ENCODE measurements around the gene THTPA.

THTPA gene

GRCh38 chr14:23570806-23571483 is 14.9 kb downstream of the THTPA start:
- TF ChIP-seq CEBPB (IDR thresholded peaks at IDR 0.05) = no peak
- TF ChIP-seq, protein P1, sequence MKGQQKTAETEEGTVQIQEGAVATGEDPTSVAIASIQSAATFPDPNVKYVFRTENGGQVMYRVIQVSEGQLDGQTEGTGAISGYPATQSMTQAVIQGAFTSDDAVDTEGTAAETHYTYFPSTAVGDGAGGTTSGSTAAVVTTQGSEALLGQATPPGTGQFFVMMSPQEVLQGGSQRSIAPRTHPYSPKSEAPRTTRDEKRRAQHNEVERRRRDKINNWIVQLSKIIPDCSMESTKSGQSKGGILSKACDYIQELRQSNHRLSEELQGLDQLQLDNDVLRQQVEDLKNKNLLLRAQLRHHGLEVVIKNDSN (IDR thresholded peaks at IDR 0.05) = no peak
- no peak for TF ChIP-seq TCF12 (IDR thresholded peaks at IDR 0.05; ENCODE audit: low read depth)
- no peak for TF ChIP-seq ZBTB7A (IDR thresholded peaks at IDR 0.05; ENCODE audit: low read depth)
- TF ChIP-seq CREB1 (IDR thresholded peaks at IDR 0.05; ENCODE audit: low read depth) = no peak

- no peak for TF ChIP-seq CREB1 (IDR thresholded peaks at IDR 0.05; ENCODE audit: low read depth)
Observed at GRCh38 chr14:23571701-23572523, 15.8 kb downstream of the THTPA start.

- TF ChIP-seq, protein P1 (IDR thresholded peaks at IDR 0.05) = no peak
- TF ChIP-seq CEBPB (IDR thresholded peaks at IDR 0.05) (no peak), EP300 (IDR thresholded peaks at IDR 0.05; ENCODE audit: borderline replicate concordance) (no peak), CREB1 (IDR thresholded peaks at IDR 0.05; ENCODE audit: low read depth) (no peak), TAF1 (IDR thresholded peaks at IDR 0.05; ENCODE audit: low read depth) (no peak), FOXM1 (IDR thresholded peaks at IDR 0.05; ENCODE audit: borderline replicate concordance, low read depth) (no peak), EGR1 (IDR thresholded peaks at IDR 0.05) (no peak), RAD21 (IDR thresholded peaks at IDR 0.05; ENCODE audit: low read depth) (no peak), NFIC (IDR thresholded peaks at IDR 0.05) (no peak), MAX (IDR thresholded peaks at IDR 0.05) (no peak), ZBTB7A (IDR thresholded peaks at IDR 0.05; ENCODE audit: low read depth) (no peak), REST (IDR thresholded peaks at IDR 0.05; ENCODE audit: low read depth) (no peak), YY1 (IDR thresholded peaks at IDR 0.05; ENCODE audit: low read depth) (no peak)
Observed at GRCh38 chr14:23572524-23572828, 16.4 kb downstream of the THTPA start.

- TF ChIP-seq ZBTB7A (IDR thresholded peaks at IDR 0.05; ENCODE audit: low read depth) (no peak), TEAD4 (IDR thresholded peaks at IDR 0.05) (no peak), EP300 (IDR thresholded peaks at IDR 0.05; ENCODE audit: borderline replicate concordance) (no peak), TCF12 (IDR thresholded peaks at IDR 0.05; ENCODE audit: low read depth) (no peak), TAF1 (IDR thresholded peaks at IDR 0.05; ENCODE audit: low read depth) (no peak), NFIC (IDR thresholded peaks at IDR 0.05) (no peak), REST (IDR thresholded peaks at IDR 0.05; ENCODE audit: low read depth) (no peak)
- TF ChIP-seq, protein P1 (IDR thresholded peaks at IDR 0.05) = no peak
Observed at GRCh38 chr14:23572836-23573235, 16.8 kb downstream of the THTPA start.

DNA sequence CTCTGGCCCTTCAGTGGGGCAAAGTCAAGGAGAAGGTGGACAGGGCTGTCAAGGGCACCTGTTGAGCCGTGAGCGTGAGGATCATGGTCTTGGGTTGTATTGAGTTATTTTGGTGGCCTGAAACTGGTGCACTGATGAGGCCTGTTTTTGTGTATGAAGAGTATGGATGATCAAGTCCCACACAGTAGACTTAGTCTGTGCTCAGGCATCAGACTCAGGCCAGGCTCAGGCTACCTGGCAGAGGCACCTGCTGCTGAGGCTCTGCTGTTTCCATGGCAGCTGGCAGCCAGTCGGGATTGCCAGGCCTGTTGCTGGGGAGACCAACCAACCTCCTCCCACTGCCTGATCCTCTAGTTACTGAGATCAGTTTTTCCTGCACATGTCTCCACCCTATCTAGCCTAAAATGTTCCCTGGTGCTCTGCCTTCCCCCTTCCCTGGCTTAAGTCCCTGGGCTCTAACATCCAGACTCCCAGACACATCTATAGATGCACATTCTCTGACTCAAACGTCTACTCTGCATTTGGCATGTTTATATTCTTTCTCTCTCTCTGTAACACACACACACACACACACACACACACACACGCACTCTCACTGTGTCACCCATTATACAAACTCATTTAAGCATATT is 17.4 kb downstream of the THTPA start:
- TF ChIP-seq CEBPB (IDR thresholded peaks at IDR 0.05) = no peak
- no peak for TF ChIP-seq MAX (IDR thresholded peaks at IDR 0.05)
- TF ChIP-seq, protein P1 (IDR thresholded peaks at IDR 0.05) = no peak
- no peak for TF ChIP-seq TEAD4 (IDR thresholded peaks at IDR 0.05)

All from Ishikawa (cell line).